DOHH2 (cell line): ENCODE results near the gene JARID2.

Source experiments
- EZH2phosphoT487 ChIP-seq: fragments of 200-600 bp; sonication (generic); IDR thresholded peaks from 2 replicates; pipeline ENCODE4 v1.6.1; 2017; ENCODE audit warnings: borderline replicate concordance, mild to moderate bottlenecking, antibody characterized with exemption, low read length, moderate library complexity, mixed read lengths
- TF ChIP-seq, protein P1 (sequence below): fragments of 200-600 bp; sonication (generic); IDR thresholded peaks from one replicate; pipeline ENCODE4 v1.5.1; 2014; ENCODE audit warnings: antibody characterized with exemption, mild to moderate bottlenecking, low read depth, low read length; ENCODE audit not compliant: poor library complexity, severe bottlenecking

- TF ChIP-seq, protein P1, sequence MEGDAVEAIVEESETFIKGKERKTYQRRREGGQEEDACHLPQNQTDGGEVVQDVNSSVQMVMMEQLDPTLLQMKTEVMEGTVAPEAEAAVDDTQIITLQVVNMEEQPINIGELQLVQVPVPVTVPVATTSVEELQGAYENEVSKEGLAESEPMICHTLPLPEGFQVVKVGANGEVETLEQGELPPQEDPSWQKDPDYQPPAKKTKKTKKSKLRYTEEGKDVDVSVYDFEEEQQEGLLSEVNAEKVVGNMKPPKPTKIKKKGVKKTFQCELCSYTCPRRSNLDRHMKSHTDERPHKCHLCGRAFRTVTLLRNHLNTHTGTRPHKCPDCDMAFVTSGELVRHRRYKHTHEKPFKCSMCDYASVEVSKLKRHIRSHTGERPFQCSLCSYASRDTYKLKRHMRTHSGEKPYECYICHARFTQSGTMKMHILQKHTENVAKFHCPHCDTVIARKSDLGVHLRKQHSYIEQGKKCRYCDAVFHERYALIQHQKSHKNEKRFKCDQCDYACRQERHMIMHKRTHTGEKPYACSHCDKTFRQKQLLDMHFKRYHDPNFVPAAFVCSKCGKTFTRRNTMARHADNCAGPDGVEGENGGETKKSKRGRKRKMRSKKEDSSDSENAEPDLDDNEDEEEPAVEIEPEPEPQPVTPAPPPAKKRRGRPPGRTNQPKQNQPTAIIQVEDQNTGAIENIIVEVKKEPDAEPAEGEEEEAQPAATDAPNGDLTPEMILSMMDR, result no peak
- no peak for TF ChIP-seq EZH2phosphoT487
Observed at GRCh38 chr6:15425947-15426346, 180.1 kb downstream of the JARID2 start.
